SK-N-SH (cell line): ENCODE results near the gene WBP2. TPM values are rescaled to one million over a fixed set of nuclear protein-coding genes. Genes with fewer than 3 reads are reported as not detected.

ENCODE experiments used
- CTCF ChIA-PET: fragments of 300-600, 350-600 bp; formaldehyde crosslinking; extraction: SDS; loops from one replicate; lab custom pipeline; 2021; lab: Yijun Ruan, JAX
- POLR2A ChIA-PET: fragments of 350-600 bp; sonication (Branson Sonifier 250); formaldehyde crosslinking; extraction: SDS; loops from one replicate; lab custom pipeline; 2020; ENCODE audit warnings: antibody characterized with exemption, inconsistent platforms; lab: Yijun Ruan, JAX
- DNase-seq: peaks from one replicate; pipeline ENCODE4 v3.0.0; 2012
- H2AFZ ChIP-seq: fragments of 200-600 bp; sonication (generic); 2 replicates; pipeline ENCODE4 v1.8.1; 2016; ENCODE audit warnings: antibody characterized with exemption, mild to moderate bottlenecking, low read depth
- H3F3A ChIP-seq: fragments of 200-600 bp; sonication (generic); replicated peaks from 2 replicates; pipeline ENCODE3; 2016; ENCODE audit warnings: antibody characterized with exemption, mild to moderate bottlenecking; ENCODE audit not compliant: insufficient read depth
- H3K27ac ChIP-seq, 2 experiments: fragments of 200-500 bp in 1 of 2; fragments of 200-600 bp in 1 of 2; sonication (Bioruptor generic) in 1 of 2; sonication (generic), shearing (Covaris generic) in 1 of 2; 2 replicates each; pipeline versions ENCODE4 v1.5.1 to v1.6.1; 2014 to 2016; ENCODE audit warnings: low read depth in 2 of 2, inconsistent platforms in 1 of 2, low read length in 1 of 2, mild to moderate bottlenecking in 1 of 2, mixed read lengths in 1 of 2
- H3K27me3 ChIP-seq: fragments of 200-600 bp; sonication (generic), shearing (Covaris generic); 2 replicates; pipeline ENCODE4 v1.6.1; 2016; ENCODE audit warnings: mixed run types; ENCODE audit not compliant: insufficient read depth
- H3K36me3 ChIP-seq, 2 experiments: fragments of 200-500 bp in 1 of 2; fragments of 200-600 bp in 1 of 2; sonication (Bioruptor generic) in 1 of 2; sonication (generic) in 1 of 2; replicated peaks in 1 of 2; 2 replicates each; pipeline versions ENCODE3 to v1.5.1; 2014 to 2016; ENCODE audit warnings: low read length in 1 of 2, mild to moderate bottlenecking in 1 of 2; ENCODE audit not compliant: insufficient read depth in 2 of 2, control insufficient read depth in 1 of 2
- H3K4me1 ChIP-seq, 2 experiments: fragments of 200-500 bp in 1 of 2; fragments of 200-600 bp in 1 of 2; sonication (Bioruptor generic) in 1 of 2; sonication (generic), shearing (Covaris generic) in 1 of 2; 2 replicates each; pipeline versions ENCODE4 v1.5.1 to v1.6.1; 2014 to 2016; ENCODE audit warnings: low read depth in 1 of 2, low read length in 1 of 2, mixed run types in 1 of 2; ENCODE audit not compliant: insufficient read depth in 2 of 2, control insufficient read depth in 1 of 2
- H3K4me2 ChIP-seq: fragments of 200-600 bp; sonication (generic), shearing (Covaris generic); 2 replicates; pipeline ENCODE4 v1.6.1; 2017; ENCODE audit warnings: mixed run types
- H3K4me3 ChIP-seq, 2 experiments: fragments of 200-500 bp in 1 of 2; fragments of 200-600 bp in 1 of 2; sonication (Bioruptor generic) in 1 of 2; sonication (generic), shearing (Covaris generic) in 1 of 2; 2 replicates each; pipeline versions ENCODE4 v1.5.1 to v1.8.1; 2014 to 2016; ENCODE audit warnings: low read depth in 2 of 2, inconsistent platforms in 1 of 2, low read length in 1 of 2, mild to moderate bottlenecking in 1 of 2, mixed read lengths in 1 of 2, moderate library complexity in 1 of 2
- H3K79me2 ChIP-seq: fragments of 200-600 bp; sonication (generic); 2 replicates; pipeline ENCODE4 v1.8.1; 2017; ENCODE audit warnings: mild to moderate bottlenecking; ENCODE audit not compliant: insufficient read depth
- H3K9ac ChIP-seq: fragments of 200-600 bp; sonication (generic); 2 replicates; pipeline ENCODE4 v1.6.1; 2017; ENCODE audit warnings: mixed run types
- H3K9me2 ChIP-seq: fragments of 200-600 bp; sonication (generic); 2 replicates; pipeline ENCODE4 v1.6.1; 2017; ENCODE audit warnings: mixed run types
- H3K9me3 ChIP-seq: fragments of 200-600 bp; sonication (generic); 2 replicates; pipeline ENCODE4 v1.6.1; 2017; ENCODE audit warnings: mixed run types, mild to moderate bottlenecking, moderate library complexity
- H4K20me1 ChIP-seq: fragments of 200-600 bp; sonication (generic); 2 replicates; pipeline ENCODE4 v1.6.1; 2017; ENCODE audit warnings: mild to moderate bottlenecking, mixed run types; ENCODE audit not compliant: insufficient read depth
- CTCF ChIP-seq: fragments of 200-600 bp; sonication (generic); IDR thresholded peaks from 2 replicates; pipeline ENCODE4 v1.6.1; 2017; ENCODE audit warnings: antibody characterized with exemption, mild to moderate bottlenecking, moderate library complexity
- GATA2 ChIP-seq: sonication (generic); formaldehyde crosslinking; IDR thresholded peaks from 2 replicates; pipeline ENCODE4 v1.5.0; 2020; ENCODE audit warnings: mild to moderate bottlenecking, missing genetic modification reagents
- RAD21 ChIP-seq: IDR thresholded peaks from 2 replicates; pipeline ENCODE4 v1.6.1; 2012; ENCODE audit warnings: mild to moderate bottlenecking, low read length
- RFX5 ChIP-seq: IDR thresholded peaks from 2 replicates; pipeline ENCODE4 v1.6.1; 2012; ENCODE audit warnings: mild to moderate bottlenecking, improper control_type of control experiment, low read length
- SIN3A ChIP-seq: IDR thresholded peaks from 2 replicates; pipeline ENCODE4 v1.6.1; 2012; ENCODE audit warnings: low read depth, mild to moderate bottlenecking, low read length, moderate library complexity, borderline replicate concordance
- TEAD4 ChIP-seq: IDR thresholded peaks from 2 replicates; pipeline ENCODE4 v1.4.0; 2012; ENCODE audit warnings: mild to moderate bottlenecking, borderline replicate concordance; ENCODE audit not compliant: insufficient read depth
- USF2 ChIP-seq: fragments of 150-350 bp; IDR thresholded peaks from 2 replicates; pipeline ENCODE4 v1.6.1; 2017; ENCODE audit warnings: antibody characterized with exemption, low read length, low read depth, borderline replicate concordance
- WGBS: methylation state at CpG from one replicate; pipeline ENCODE4 v1.1.6; 2017; ENCODE audit warnings: low lambda C conversion rate; 5-methylcytosine and 5-hydroxymethylcytosine counted together
- polyA plus RNA-seq, 3 experiments: library from polyadenylated mRNA; depleted of rRNA; stranded (reverse); fragments of >200 nt; gene quantifications; 2 replicates each; pipeline ENCODE4 v1.2.3, GENCODE V29; 2012

The WBP2 gene
- polyA plus RNA-seq, 1 of the 3 experiments (the other 2 are of a cell fraction), result 55.8 TPM

- Histone ChIP-seq H3K9me2 (no peaks in the 10 kb centered on the region), H3K9me3 (no peaks in the 10 kb centered on the region), H2AFZ (no peak overlapping the region), H3K9ac (no peak overlapping the region), H3K27ac (no peak overlapping the region), H3K27me3 (no peaks in the 10 kb centered on the region), H3K4me1 (peaks cover 5 to 27% of the 10 kb centered on the region in 2 experiments; a peak in 2 of 4 replicates), H3K36me3 (peaks cover 0 to 5% of the 10 kb centered on the region in 2 experiments), H3K4me2 (no peak overlapping the region), H3F3A (peaks cover 7% of the 10 kb centered on the region), H3K79me2 (no peaks in the 10 kb centered on the region), H3K4me3 (no peak overlapping the region), H4K20me1 (no peaks in the 10 kb centered on the region)
- 92% methylated on average over 7 of the region's 7 CpGs for WGBS
- no peak for DNase-seq
- TF ChIP-seq GATA2 (CRISPR knock-in tag), result no peak
- TF ChIP-seq TEAD4, result no peak
- no peak for TF ChIP-seq SIN3A
- CTCF ChIA-PET, result interaction anchor here (0.6 to 16.5 kb wide), 19 partner anchors 9 to 176 kb away, joined by 3 to 326 read pairs (median 14); partner anchors contain the start of genes GALK1, TRIM47, UNC13D and UNK
- POLR2A ChIA-PET, result interaction anchor here (0.6 to 1.9 kb wide), 8 partner anchors 14 to 76 kb away, joined by 3 to 14 read pairs (median 3); partner anchors contain the start of genes GALK1, UNC13D and UNK
These were observed 25.4 kb downstream of the WBP2 start for GRCh38 chr17:75829747-75830146.

- peak overlapping the region in 1 of 2 experiments; percentile 98; a peak in 2 of 4 replicates for H3K27ac ChIP-seq
- ChIA-PET POLR2A (interaction anchor here (0.6 to 3.3 kb wide), 6 partner anchors 11 to 75 kb away, joined by 3 to 31 read pairs (median 8); partner anchors contain the start of genes UNC13D and WBP2), CTCF (interaction anchor here (0.8 to 16.5 kb wide), 17 partner anchors 13 to 195 kb away, joined by 3 to 326 read pairs (median 24); partner anchors contain the start of genes GALK1, TRIM65, UNC13D and UNK)
- no peaks in the 10 kb centered on the region for H3K9me2 ChIP-seq
- DNase-seq, result no peak
- H3K4me3 ChIP-seq, result no peak overlapping the region
- H4K20me1 ChIP-seq, result no peaks in the 10 kb centered on the region
- no peaks in the 10 kb centered on the region for H3K79me2 ChIP-seq
- no peak overlapping the region for H3K4me2 ChIP-seq
- H2AFZ ChIP-seq, result no peak overlapping the region
- no CpG with 5 or more reads among the region's 19 CpGs for WGBS
- H3K36me3 ChIP-seq, result peaks cover 0 to 15% of the 10 kb centered on the region in 2 experiments
- H3F3A ChIP-seq, result peaks cover 7% of the 10 kb centered on the region
- peaks cover 5 to 27% of the 10 kb centered on the region in 2 experiments; a peak in 2 of 4 replicates for H3K4me1 ChIP-seq
- H3K9me3 ChIP-seq, result no peaks in the 10 kb centered on the region
- H3K9ac ChIP-seq, result no peak overlapping the region
- H3K27me3 ChIP-seq, result no peaks in the 10 kb centered on the region
- TF ChIP-seq RFX5 (no peak), TEAD4 (no peak), CTCF (no peak)
These were observed 26.4 kb downstream of the WBP2 start for GRCh38 chr17:75828741-75829140.

GRCh38 chr17:75828076-75828400 lies 27.1 kb downstream of the WBP2 start:
- Histone ChIP-seq H3K27ac (peak overlapping the region in 1 of 2 experiments; percentile 98; a peak in 2 of 4 replicates), H3F3A (peaks cover 7% of the 10 kb centered on the region), H3K4me2 (peak overlapping the region; percentile 62), H3K9ac (peak overlapping the region; percentile 30; the same call in 1 of the 2 replicates), H3K79me2 (no peaks in the 10 kb centered on the region), H3K4me3 (peak overlapping the region in 1 of 2 experiments; percentile 37; a peak in 2 of 4 replicates)
- DNase-seq, result no peak
- POLR2A ChIA-PET, result interaction anchor here (0.6 to 3.3 kb wide), 13 partner anchors 8 to 74 kb away, joined by 3 to 39 read pairs (median 4); partner anchors contain the start of genes UNC13D and WBP2
- WGBS, result 79% methylated on average over 11 of the region's 11 CpGs
- TF ChIP-seq RAD21, result no peak
- TF ChIP-seq USF2, result 0 out of 2 replicates have a peak, but pooled peaks have one; percentile 4
- TF ChIP-seq, all 33 proteins: peak for 1
- Histone ChIP-seq H3K9me2 (no peaks in the 10 kb centered on the region), H3K4me1 (peaks cover 5 to 28% of the 10 kb centered on the region in 2 experiments; a peak in 2 of 4 replicates), H4K20me1 (no peaks in the 10 kb centered on the region), H3K36me3 (peaks cover 0 to 22% of the 10 kb centered on the region in 2 experiments), H3K27me3 (no peaks in the 10 kb centered on the region), H3K9me3 (no peaks in the 10 kb centered on the region), H2AFZ (peak overlapping the region; percentile 80; the same call in 1 of the 2 replicates)
- CTCF ChIA-PET, result interaction anchor here (0.7 to 16.5 kb wide), 27 partner anchors 13 to 557 kb away, joined by 3 to 326 read pairs (median 6); partner anchors contain the start of genes GALK1, MIF4GD, MRPL38 and TRIM65
